HFF-Myc (cell line): ENCODE data around the gene KRT79.

ENCODE experiments used
- DNase-seq: peaks from one replicate; pipeline ENCODE4 v3.0.0-alpha.2; 2011; ENCODE audit warnings: low read depth; ENCODE audit errors: extremely low read depth
- H3K4me3 ChIP-seq: replicated peaks from 2 replicates; pipeline ENCODE4 v1.5.1; 2011; ENCODE audit warnings: low read depth, mild to moderate bottlenecking, control low read depth, low read length
- TF ChIP-seq, protein P1 (sequence below): IDR thresholded peaks from 2 replicates; pipeline ENCODE4 v1.5.1; 2012; ENCODE audit warnings: mild to moderate bottlenecking, low read depth, low read length, control low read depth; ENCODE audit errors: missing control alignments

The KRT79 gene

DNA sequence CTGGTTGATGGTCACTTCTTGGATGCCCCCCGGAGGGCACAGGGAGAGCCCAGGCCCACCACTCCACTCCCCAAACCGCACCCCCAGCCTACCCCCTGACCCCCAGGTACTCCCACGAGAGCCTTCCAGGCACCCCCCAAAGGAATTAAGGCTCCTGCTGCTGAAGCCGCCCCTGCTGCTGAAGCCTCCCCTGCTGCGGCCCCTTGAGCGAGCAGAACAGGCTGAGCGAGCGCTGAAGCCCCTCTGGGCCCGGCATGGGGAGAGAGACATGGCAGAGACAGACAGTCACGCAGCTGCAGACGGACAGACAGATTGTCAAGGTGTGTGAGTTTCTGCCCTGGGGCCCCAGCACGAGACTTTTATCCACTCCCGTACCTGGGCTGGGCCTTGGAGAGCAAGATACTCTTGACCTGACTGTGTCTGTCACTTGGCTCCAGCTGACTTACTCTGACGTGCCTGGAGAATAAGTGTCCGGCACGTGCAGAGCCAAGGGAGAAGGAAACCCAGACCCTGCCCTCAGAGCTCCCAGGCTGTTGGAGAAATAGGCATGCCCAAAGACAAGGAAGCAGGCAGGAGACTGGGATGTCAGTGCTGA lies 14.6 kb upstream of the KRT79 start, which contains the start of gene KRT78:
Gene KRT78 (minus strand): TSS at position 334 of the 595 bp plus-strand sequence. CDS start 64 bp downstream, at position 270.
- TF ChIP-seq, protein P1, sequence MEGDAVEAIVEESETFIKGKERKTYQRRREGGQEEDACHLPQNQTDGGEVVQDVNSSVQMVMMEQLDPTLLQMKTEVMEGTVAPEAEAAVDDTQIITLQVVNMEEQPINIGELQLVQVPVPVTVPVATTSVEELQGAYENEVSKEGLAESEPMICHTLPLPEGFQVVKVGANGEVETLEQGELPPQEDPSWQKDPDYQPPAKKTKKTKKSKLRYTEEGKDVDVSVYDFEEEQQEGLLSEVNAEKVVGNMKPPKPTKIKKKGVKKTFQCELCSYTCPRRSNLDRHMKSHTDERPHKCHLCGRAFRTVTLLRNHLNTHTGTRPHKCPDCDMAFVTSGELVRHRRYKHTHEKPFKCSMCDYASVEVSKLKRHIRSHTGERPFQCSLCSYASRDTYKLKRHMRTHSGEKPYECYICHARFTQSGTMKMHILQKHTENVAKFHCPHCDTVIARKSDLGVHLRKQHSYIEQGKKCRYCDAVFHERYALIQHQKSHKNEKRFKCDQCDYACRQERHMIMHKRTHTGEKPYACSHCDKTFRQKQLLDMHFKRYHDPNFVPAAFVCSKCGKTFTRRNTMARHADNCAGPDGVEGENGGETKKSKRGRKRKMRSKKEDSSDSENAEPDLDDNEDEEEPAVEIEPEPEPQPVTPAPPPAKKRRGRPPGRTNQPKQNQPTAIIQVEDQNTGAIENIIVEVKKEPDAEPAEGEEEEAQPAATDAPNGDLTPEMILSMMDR: no peak
- DNase-seq: no peak
- no peak within 1 kb of the TSS for H3K4me3 ChIP-seq

DNA sequence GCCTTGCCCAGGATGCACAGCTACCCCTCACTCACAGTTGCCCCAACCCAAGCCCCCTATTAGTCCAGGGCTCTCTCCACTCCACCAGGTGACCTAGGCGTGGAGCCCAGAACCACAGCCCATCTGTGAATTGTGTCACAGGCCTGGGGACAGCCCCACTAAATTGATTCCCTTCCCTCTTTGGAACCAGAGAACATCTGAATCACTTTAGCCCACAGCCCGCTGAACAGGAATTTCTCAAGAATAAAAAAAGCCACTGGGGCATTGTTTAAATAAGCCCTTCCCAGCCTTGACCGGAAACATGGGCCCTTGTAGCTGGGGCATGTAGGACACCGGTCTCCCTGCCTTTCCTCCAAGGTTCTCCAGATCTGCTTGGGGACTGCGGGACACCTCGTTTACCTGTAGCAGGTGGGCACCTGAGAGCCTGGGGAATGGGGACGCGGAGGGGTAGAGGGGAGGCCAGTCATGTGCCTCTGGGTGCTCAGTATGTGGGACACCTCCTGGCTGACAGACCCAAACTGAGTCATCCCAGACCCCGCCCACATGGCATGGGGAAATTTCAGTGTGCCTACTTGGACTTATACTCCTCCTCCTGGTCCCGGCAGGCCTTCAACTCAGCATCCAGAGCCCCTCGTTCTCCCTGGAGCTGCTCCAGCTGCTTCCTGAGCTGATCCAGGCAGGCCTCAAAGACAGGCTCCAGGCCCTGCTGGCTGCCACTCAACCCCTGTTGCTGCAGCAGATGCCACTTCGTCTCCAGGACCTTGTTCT lies 13.4 kb upstream of the KRT79 start:
- TF ChIP-seq, protein P1: no peak
- DNase-seq: no peak
- no peak overlapping the region for H3K4me3 ChIP-seq

GRCh38 chr12:52846356-52846970 lies 12.4 kb upstream of the KRT79 start:
- TF ChIP-seq, protein P1: no peak
- no peak overlapping the region for H3K4me3 ChIP-seq
- no peak for DNase-seq

GRCh38 chr12:52845946-52846345 lies 11.8 kb upstream of the KRT79 start:
- no peak overlapping the region for H3K4me3 ChIP-seq
- DNase-seq: no peak
- TF ChIP-seq, protein P1: no peak

DNA sequence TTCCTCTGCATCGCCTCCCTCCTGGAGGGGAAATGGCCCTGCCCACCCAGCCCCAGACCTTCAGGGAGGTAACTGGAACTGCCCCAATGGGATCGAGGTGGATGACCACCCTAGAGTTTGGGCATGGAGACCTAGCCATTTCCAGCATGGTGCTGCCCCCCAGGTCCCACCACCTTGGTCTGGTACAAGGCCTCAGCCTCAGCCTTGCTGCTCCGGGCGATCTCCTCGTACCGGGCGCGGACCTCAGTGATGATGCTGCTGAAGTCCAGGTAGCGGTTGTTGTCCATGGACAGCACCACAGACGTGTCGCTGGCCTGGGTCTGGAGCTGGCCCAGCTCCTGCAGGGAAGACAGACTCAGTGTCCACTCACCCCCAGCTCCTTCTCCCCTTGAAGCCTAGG lies 10.3 kb upstream of the KRT79 start:
- H3K4me3 ChIP-seq: no peak overlapping the region
- TF ChIP-seq, protein P1: no peak
- no peak for DNase-seq

- no peak overlapping the region for H3K4me3 ChIP-seq
- no peak for DNase-seq
- TF ChIP-seq, protein P1: no peak
These were observed 5.5 kb upstream of the KRT79 start for GRCh38 chr12:52839436-52840105.
